Breast epithelium (tissue), 4 donors: ENCODE results near the gene CFAP53. TPM values are rescaled to one million over a fixed set of nuclear protein-coding genes. Genes with fewer than 3 reads are reported as not detected.

Source experiments
- DNase-seq, 2 donors: peaks; one replicate each; pipeline ENCODE4 v3.0.0-alpha.2; 2019; ENCODE audit warnings: low spot score in 2 of 2
- H3K27ac ChIP-seq, 2 donors: fragments of 200-600 bp; sonication (generic) in 1 of 2; one replicate each; pipeline ENCODE4 v1.5.1; 2016 to 2019; ENCODE audit warnings: mild to moderate bottlenecking in 1 of 2
- H3K27me3 ChIP-seq, 2 donors: fragments of 200-600 bp; sonication (generic) in 1 of 2; one replicate each; pipeline versions ENCODE4 v1.5.1 to v1.6.0; 2017 to 2019; ENCODE audit warnings: control low read depth in 1 of 2, mild to moderate bottlenecking in 1 of 2
- H3K36me3 ChIP-seq: fragments of 200-600 bp; one replicate; pipeline ENCODE4 v1.5.1; 2019
- H3K4me1 ChIP-seq, 2 donors: fragments of 200-600 bp; sonication (generic); one replicate each; pipeline ENCODE4 v1.5.1; 2016 to 2019; ENCODE audit warnings: control low read depth in 1 of 2
- H3K4me3 ChIP-seq, 3 donors: fragments of 200-600 bp; sonication (generic); 1 replicate in 2 of 3; 2 replicates in 1 of 3; pipeline ENCODE4 v1.5.1; 2016 to 2019; ENCODE audit warnings: mild to moderate bottlenecking in 3 of 3, moderate library complexity in 2 of 3
- H3K9me3 ChIP-seq, 2 donors: fragments of 200-600 bp; sonication (generic) in 1 of 2; one replicate each; pipeline ENCODE4 v1.5.1; 2016 to 2019; ENCODE audit warnings: control low read depth in 1 of 2
- POLR2A ChIP-seq: fragments of 450-650 bp; IDR thresholded peaks from one replicate; pipeline ENCODE4 v1.6.1; 2016; ENCODE audit warnings: antibody characterized with exemption, mild to moderate bottlenecking, moderate library complexity
- POLR2AphosphoS5 ChIP-seq, 3 donors: sonication (generic); formaldehyde crosslinking; IDR thresholded peaks; one replicate each; pipeline ENCODE4 v1.6.1; 2017; ENCODE audit warnings: antibody characterized with exemption in 3 of 3
- intact Hi-C: fragments of 100-400 bp; cut with DNase I; formaldehyde crosslinking; loops from one replicate; pipeline ENCODE4 v1.15.1; 2023; ENCODE audit warnings: low total_unique reads
- total RNA-seq, 3 donors: library from RNA; depleted of rRNA; stranded (reverse); fragments of >200 nt; gene quantifications; one replicate each; pipeline ENCODE4 v1.1.0, GENCODE V29; 2016
- TF ChIP-seq, protein P1 (sequence below), 3 donors: fragments of 450-650 bp; IDR thresholded peaks; one replicate each; pipeline ENCODE4 v1.5.1; 2016 to 2017; ENCODE audit warnings: antibody characterized with exemption in 3 of 3, mild to moderate bottlenecking in 3 of 3, moderate library complexity in 3 of 3

CFAP53 gene
- total RNA-seq, 3 donors from 2014 or later, result 0.80 to 3.4 (median 1.6) TPM

DNA sequence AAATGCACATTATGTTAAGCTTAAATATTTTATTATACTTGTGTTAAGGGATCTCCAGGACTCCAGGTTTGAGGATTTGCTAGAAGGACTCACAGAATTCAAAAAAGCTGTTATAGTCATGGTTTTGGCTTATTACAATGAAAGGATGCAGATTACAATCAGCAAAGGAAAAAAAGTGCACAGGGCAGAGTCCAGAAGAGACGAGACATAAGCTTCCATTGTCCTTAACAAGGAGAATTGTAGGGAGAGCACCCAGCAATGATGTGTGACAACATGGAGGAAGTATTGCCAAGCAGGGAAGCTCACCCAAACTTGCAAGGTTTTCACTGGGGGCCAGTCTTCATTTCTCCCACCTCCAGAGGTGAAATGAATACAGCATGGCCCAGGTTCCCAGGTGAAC is 58.6 kb downstream of the CFAP53 start:
- H3K9me3 ChIP-seq, result no peaks in the 10 kb centered on the region
- TF ChIP-seq, protein P1, sequence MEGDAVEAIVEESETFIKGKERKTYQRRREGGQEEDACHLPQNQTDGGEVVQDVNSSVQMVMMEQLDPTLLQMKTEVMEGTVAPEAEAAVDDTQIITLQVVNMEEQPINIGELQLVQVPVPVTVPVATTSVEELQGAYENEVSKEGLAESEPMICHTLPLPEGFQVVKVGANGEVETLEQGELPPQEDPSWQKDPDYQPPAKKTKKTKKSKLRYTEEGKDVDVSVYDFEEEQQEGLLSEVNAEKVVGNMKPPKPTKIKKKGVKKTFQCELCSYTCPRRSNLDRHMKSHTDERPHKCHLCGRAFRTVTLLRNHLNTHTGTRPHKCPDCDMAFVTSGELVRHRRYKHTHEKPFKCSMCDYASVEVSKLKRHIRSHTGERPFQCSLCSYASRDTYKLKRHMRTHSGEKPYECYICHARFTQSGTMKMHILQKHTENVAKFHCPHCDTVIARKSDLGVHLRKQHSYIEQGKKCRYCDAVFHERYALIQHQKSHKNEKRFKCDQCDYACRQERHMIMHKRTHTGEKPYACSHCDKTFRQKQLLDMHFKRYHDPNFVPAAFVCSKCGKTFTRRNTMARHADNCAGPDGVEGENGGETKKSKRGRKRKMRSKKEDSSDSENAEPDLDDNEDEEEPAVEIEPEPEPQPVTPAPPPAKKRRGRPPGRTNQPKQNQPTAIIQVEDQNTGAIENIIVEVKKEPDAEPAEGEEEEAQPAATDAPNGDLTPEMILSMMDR (IDR thresholded peaks at IDR 0.05), result no peak
- TF ChIP-seq POLR2AphosphoS5 (IDR thresholded peaks at IDR 0.05), result no peak
- no peak for TF ChIP-seq POLR2A
- no peaks in the 10 kb centered on the region for H3K4me1 ChIP-seq
- intact Hi-C loops, result no loop called here
- H3K27ac ChIP-seq, result no peak overlapping the region
- no peak overlapping the region for H3K4me3 ChIP-seq
- no peak for DNase-seq
- no peaks in the 10 kb centered on the region for H3K27me3 ChIP-seq
- no peaks in the 10 kb centered on the region for H3K36me3 ChIP-seq

- no peak for TF ChIP-seq POLR2AphosphoS5 (IDR thresholded peaks at IDR 0.05)
- no peak for TF ChIP-seq POLR2A
- TF ChIP-seq, protein P1 (IDR thresholded peaks at IDR 0.05), result peak in 2 of 3 donors; percentile 49 to 66
- H3K4me1 ChIP-seq, result no peaks in the 10 kb centered on the region
- H3K4me3 ChIP-seq, result no peak overlapping the region
- H3K27ac ChIP-seq, result no peak overlapping the region
- intact Hi-C loops, result no loop called here
- no peak for DNase-seq
- no peaks in the 10 kb centered on the region for H3K9me3 ChIP-seq
- no peaks in the 10 kb centered on the region for H3K27me3 ChIP-seq
- H3K36me3 ChIP-seq, result no peaks in the 10 kb centered on the region
These were observed 62.3 kb downstream of the CFAP53 start for GRCh38 chr18:50203801-50204604.

- H3K27ac ChIP-seq, result no peak overlapping the region
- intact Hi-C loops, result no loop called here
These were observed 64.7 kb downstream of the CFAP53 start for GRCh38 chr18:50201476-50202018.

GRCh38 chr18:50199921-50200320 is 66.4 kb downstream of the CFAP53 start:
- no peak for DNase-seq
- Histone ChIP-seq H3K27ac (no peak overlapping the region), H3K36me3 (no peaks in the 10 kb centered on the region), H3K27me3 (no peaks in the 10 kb centered on the region), H3K4me3 (no peak overlapping the region), H3K9me3 (no peaks in the 10 kb centered on the region), H3K4me1 (no peaks in the 10 kb centered on the region)
- TF ChIP-seq, protein P1 (IDR thresholded peaks at IDR 0.05), result no peak
- TF ChIP-seq POLR2A, result no peak
- TF ChIP-seq POLR2AphosphoS5 (IDR thresholded peaks at IDR 0.05), result no peak
- intact Hi-C loops, result no loop called here

More at GRCh38 chr18:50201476-50202018, 64.7 kb downstream of the CFAP53 start:
- no peaks in the 10 kb centered on the region for H3K9me3 ChIP-seq
- no peaks in the 10 kb centered on the region for H3K36me3 ChIP-seq
- DNase-seq, result no peak
- TF ChIP-seq POLR2AphosphoS5 (IDR thresholded peaks at IDR 0.05), result no peak
- TF ChIP-seq, protein P1 (IDR thresholded peaks at IDR 0.05), result no peak
- no peaks in the 10 kb centered on the region for H3K4me1 ChIP-seq
- H3K27me3 ChIP-seq, result no peaks in the 10 kb centered on the region
- no peak overlapping the region for H3K4me3 ChIP-seq

GRCh38 chr18:50199346-50199855 is 66.9 kb downstream of the CFAP53 start:
- Histone ChIP-seq H3K27me3 (no peaks in the 10 kb centered on the region), H3K36me3 (no peaks in the 10 kb centered on the region), H3K4me3 (no peak overlapping the region), H3K4me1 (no peaks in the 10 kb centered on the region), H3K27ac (no peak overlapping the region), H3K9me3 (no peaks in the 10 kb centered on the region)
- intact Hi-C loops, result no loop called here
- no peak for DNase-seq
- TF ChIP-seq POLR2AphosphoS5 (IDR thresholded peaks at IDR 0.05) (no peak), POLR2A (no peak)
- TF ChIP-seq, protein P1 (IDR thresholded peaks at IDR 0.05), result no peak
